IgD-negative memory B cell (primary cell): ENCODE data around the gene OS9. TPM values are rescaled to one million over a fixed set of nuclear protein-coding genes. Genes with fewer than 3 reads are reported as not detected.
A peak's percentile ranks its signal among the peaks of the same experiment; 100 is the strongest.

Source experiments
- H3K27ac Mint-ChIP-seq, 3 donors: one replicate each; pipeline ENCODE4 v1.8.0; 2020 to 2022; ENCODE audit warnings: mild to moderate bottlenecking in 3 of 3, mixed read lengths in 3 of 3, moderate library complexity in 1 of 3
- H3K27me3 Mint-ChIP-seq: one replicate; pipeline ENCODE4 v1.8.0; 2021; ENCODE audit warnings: mixed read lengths
- H3K36me3 Mint-ChIP-seq: one replicate; pipeline ENCODE4 v1.8.0; 2020; ENCODE audit warnings: mild to moderate bottlenecking, mixed read lengths
- H3K4me1 Mint-ChIP-seq, 3 donors: one replicate each; pipeline ENCODE4 v1.8.0; 2020 to 2022; ENCODE audit warnings: mixed read lengths in 3 of 3, mild to moderate bottlenecking in 1 of 3
- H3K4me3 Mint-ChIP-seq, 4 donors: one replicate each; pipeline ENCODE4 v1.8.0; 2020 to 2022; ENCODE audit warnings: mild to moderate bottlenecking in 4 of 4, mixed read lengths in 4 of 4, moderate library complexity in 3 of 4
- H3K9me3 Mint-ChIP-seq, 3 donors: one replicate each; pipeline ENCODE4 v1.8.0; 2020 to 2021; ENCODE audit warnings: mixed read lengths in 3 of 3, mild to moderate bottlenecking in 1 of 3
- polyA plus RNA-seq: library from polyadenylated mRNA; unstranded; fragments of 300-500 nt; fragmentation: Illumina TruSeq; gene quantifications from one replicate; pipeline ENCODE4 v1.2.3, GENCODE V29; 2021

The OS9 gene
- polyA plus RNA-seq, 1 donor from 2014 or later = 70.4 TPM

GRCh38 chr12:57765698-57766463, 71.9 kb downstream of the OS9 start:
- H3K4me3 Mint-ChIP-seq = peak overlapping the region; percentile 74 to 92 (median 82)
- peaks cover 28% of the 10 kb centered on the region for H3K27me3 Mint-ChIP-seq
- H3K27ac Mint-ChIP-seq = no peak overlapping the region
- H3K9me3 Mint-ChIP-seq = no peaks in the 10 kb centered on the region
- peaks cover 3% of the 10 kb centered on the region for H3K36me3 Mint-ChIP-seq
- H3K4me1 Mint-ChIP-seq = peaks cover 13 to 17% (median 16%) of the 10 kb centered on the region in 3 donors

- H3K4me1 Mint-ChIP-seq = peaks cover 19 to 21% (median 20%) of the 10 kb centered on the region in 3 donors
- H3K4me3 Mint-ChIP-seq = peak within 1 kb of the TSS; percentile 74 to 92 (median 82)
- no peaks in the 10 kb centered on the region for H3K9me3 Mint-ChIP-seq
- peaks cover 28% of the 10 kb centered on the region for H3K27me3 Mint-ChIP-seq
- peaks cover 3% of the 10 kb centered on the region for H3K36me3 Mint-ChIP-seq
- no peak within 1 kb of the TSS for H3K27ac Mint-ChIP-seq
Measured at GRCh38 chr12:57766464-57767304, 72.8 kb downstream of the OS9 start, which contains the start of gene CYP27B1. Gene CYP27B1, minus strand, starts transcription at chr12:57767078. Its CDS starts 37 bp downstream, at chr12:57767041.

GRCh38 chr12:57767305-57767698, 73.4 kb downstream of the OS9 start:
- Mint-ChIP-seq H3K9me3 (no peaks in the 10 kb centered on the region), H3K4me3 (peak overlapping the region in 2 of 4 donors; percentile 49 to 74), H3K36me3 (peaks cover 3% of the 10 kb centered on the region), H3K27ac (no peak overlapping the region), H3K27me3 (peaks cover 31% of the 10 kb centered on the region), H3K4me1 (peaks cover 23 to 24% (median 23%) of the 10 kb centered on the region in 3 donors)

GRCh38 chr12:57767876-57768275, 73.9 kb downstream of the OS9 start:
- Mint-ChIP-seq H3K4me1 (peaks cover 23 to 25% (median 23%) of the 10 kb centered on the region in 3 donors), H3K9me3 (no peaks in the 10 kb centered on the region), H3K36me3 (peaks cover 3% of the 10 kb centered on the region), H3K27ac (no peak overlapping the region), H3K4me3 (peak overlapping the region in 1 of 4 donors; percentile 63), H3K27me3 (peaks cover 31% of the 10 kb centered on the region)

- Mint-ChIP-seq H3K36me3 (peaks cover 5% of the 10 kb centered on the region), H3K27me3 (peaks cover 23% of the 10 kb centered on the region), H3K4me3 (peak overlapping the region in 2 of 4 donors; percentile 37 to 86), H3K9me3 (no peaks in the 10 kb centered on the region), H3K27ac (no peak overlapping the region), H3K4me1 (peaks cover 15 to 22% (median 21%) of the 10 kb centered on the region in 3 donors)
Measured at GRCh38 chr12:57769594-57769993, 75.7 kb downstream of the OS9 start.

- peak overlapping the region; percentile 37 to 86 (median 70) for H3K4me3 Mint-ChIP-seq
- peaks cover 5% of the 10 kb centered on the region for H3K36me3 Mint-ChIP-seq
- H3K27me3 Mint-ChIP-seq = peaks cover 12% of the 10 kb centered on the region
- H3K9me3 Mint-ChIP-seq = no peaks in the 10 kb centered on the region
- H3K4me1 Mint-ChIP-seq = peaks cover 15 to 18% (median 17%) of the 10 kb centered on the region in 3 donors
- H3K27ac Mint-ChIP-seq = peak overlapping the region in 1 of 3 donors; percentile 97
Measured at GRCh38 chr12:57770734-57771133, 76.8 kb downstream of the OS9 start.

Other genes starting within 250 kb of the OS9 start
- not detected for gene INHBE, start 238.8 kb upstream of the OS9 start, polyA plus RNA-seq
- 0.18 TPM for gene GLI1, start 234.3 kb upstream of the OS9 start, polyA plus RNA-seq
- 129 TPM for gene ARHGAP9, start 214.3 kb upstream of the OS9 start, polyA plus RNA-seq
- gene MARS1, start 206.1 kb upstream of the OS9 start, polyA plus RNA-seq = 76.6 TPM
- 32.2 TPM for gene DDIT3, start 173.6 kb upstream of the OS9 start, polyA plus RNA-seq
- 6.3 TPM for gene MBD6, start 171.3 kb upstream of the OS9 start, polyA plus RNA-seq
- 79.0 TPM for gene DCTN2, start 146.9 kb upstream of the OS9 start, polyA plus RNA-seq
- not detected for gene KIF5A, start 144.1 kb upstream of the OS9 start, polyA plus RNA-seq
- gene PIP4K2C, start 102.9 kb upstream of the OS9 start, polyA plus RNA-seq = 15.5 TPM
- 0.91 TPM for gene DTX3, start 89.3 kb upstream of the OS9 start, polyA plus RNA-seq
- gene ARHGEF25, start 82.7 kb upstream of the OS9 start, polyA plus RNA-seq = not detected
- not detected for gene B4GALNT1, start 60.9 kb upstream of the OS9 start, polyA plus RNA-seq
- 4.1 TPM for gene AGAP2, start 44.6 kb downstream of the OS9 start, polyA plus RNA-seq
- 52.8 TPM for gene TSPAN31, start 50.9 kb downstream of the OS9 start, polyA plus RNA-seq
- gene CDK4, start 58.2 kb downstream of the OS9 start, polyA plus RNA-seq = 77.4 TPM
- 11.9 TPM for gene MARCHF9, start 61.0 kb downstream of the OS9 start, polyA plus RNA-seq
- gene CYP27B1, start 72.9 kb downstream of the OS9 start, polyA plus RNA-seq = 0.09 TPM
- gene METTL1, start 78.0 kb downstream of the OS9 start, polyA plus RNA-seq = 15.9 TPM
- gene EEF1AKMT3, start 78.5 kb downstream of the OS9 start, polyA plus RNA-seq = 1.5 TPM
- 27.1 TPM for gene TSFM, start 88.7 kb downstream of the OS9 start, polyA plus RNA-seq
- gene AVIL, start 124.6 kb downstream of the OS9 start, polyA plus RNA-seq = 0.19 TPM
- gene CTDSP2, start 152.6 kb downstream of the OS9 start, polyA plus RNA-seq = 44.6 TPM
- gene ATP23, start 247.4 kb downstream of the OS9 start, polyA plus RNA-seq = 18.3 TPM